Endodermal cell (in vitro differentiated cells): ENCODE data around the gene P4HB. TPM values are rescaled to one million over a fixed set of nuclear protein-coding genes. Genes with fewer than 3 reads are reported as not detected.

Experiments used
- DNase-seq: peaks from one replicate; pipeline ENCODE4 v3.0.0-alpha.2; 2017
- H3K27ac ChIP-seq: 2 replicates; pipeline ENCODE4 v1.5.1; 2013; ENCODE audit warnings: mild to moderate bottlenecking, low read depth, low read length, moderate library complexity
- H3K27me3 ChIP-seq: 2 replicates; pipeline ENCODE4 v1.6.1; 2013; ENCODE audit warnings: mild to moderate bottlenecking, low read length, moderate library complexity; ENCODE audit not compliant: insufficient read depth, control insufficient read depth, poor library complexity, severe bottlenecking
- H3K36me3 ChIP-seq: 2 replicates; pipeline ENCODE4 v1.7.0; 2013; ENCODE audit warnings: mild to moderate bottlenecking, low read length, moderate library complexity; ENCODE audit not compliant: control insufficient read depth, insufficient read depth
- H3K4me1 ChIP-seq: one replicate; pipeline ENCODE4 v1.7.0; 2013; ENCODE audit warnings: low read length; ENCODE audit not compliant: control insufficient read depth, insufficient read depth
- H3K4me3 ChIP-seq: 2 replicates; pipeline ENCODE4 v1.5.1; 2013; ENCODE audit warnings: mild to moderate bottlenecking, low read length, moderate library complexity
- H3K9ac ChIP-seq: 2 replicates; pipeline ENCODE4 v1.6.1; 2013; ENCODE audit warnings: mild to moderate bottlenecking, low read length, moderate library complexity; ENCODE audit not compliant: poor library complexity, severe bottlenecking; ENCODE audit errors: extremely low read depth
- H3K9me3 ChIP-seq: 2 replicates; pipeline ENCODE4 v1.6.1; 2013; ENCODE audit warnings: mild to moderate bottlenecking, low read length, moderate library complexity; ENCODE audit not compliant: control insufficient read depth
- H3K27ac Mint-ChIP-seq: 2 replicates; pipeline ENCODE4 v1.8.0; 2020; ENCODE audit warnings: mixed read lengths
- H3K27me3 Mint-ChIP-seq: 2 replicates; pipeline ENCODE4 v1.8.0; 2021; ENCODE audit warnings: mild to moderate bottlenecking, mixed read lengths; ENCODE audit not compliant: insufficient read depth
- H3K36me3 Mint-ChIP-seq: 2 replicates; pipeline ENCODE4 v1.8.0; 2020; ENCODE audit warnings: low read depth, mixed read lengths
- H3K4me1 Mint-ChIP-seq: 2 replicates; pipeline ENCODE4 v1.8.0; 2020; ENCODE audit warnings: mixed read lengths
- H3K4me3 Mint-ChIP-seq: 2 replicates; pipeline ENCODE4 v1.8.0; 2020; ENCODE audit warnings: mild to moderate bottlenecking, moderate library complexity, mixed read lengths
- H3K9me3 Mint-ChIP-seq: 2 replicates; pipeline ENCODE4 v1.8.0; 2020; ENCODE audit warnings: mild to moderate bottlenecking, mixed read lengths
- WGBS, 2 experiments: methylation state at CpG; one replicate each; pipeline versions ENCODE4 v1.1.5 to v1.1.7; 2013; ENCODE audit warnings: missing lambda C conversion rate in 2 of 2, mixed read lengths in 1 of 2; ENCODE audit not compliant: insufficient coverage in 1 of 2, insufficient read length in 1 of 2; 5-methylcytosine and 5-hydroxymethylcytosine counted together
- total RNA-seq, 2 donors: library from RNA; stranded (reverse); fragmentation: NEBNext Ultra II Directional in 1 of 2; extraction: Animal tissue kit (Norgen Biotek cat#: 25700) in 1 of 2; gene quantifications; 2 replicates in 1 of 2; 3 replicates in 1 of 2; pipeline ENCODE4 v1.2.1, GENCODE V29; 2021
- TF ChIP-seq, protein P1 (sequence below): fragments of 200-600 bp; sonication (generic); conservative IDR thresholded peaks from 2 replicates; pipeline ENCODE4 v1.5.0; 2021; ENCODE audit warnings: antibody characterized with exemption, mild to moderate bottlenecking

P4HB gene
- total RNA-seq, 2 donors from 2014 or later = 493 to 535 TPM

DNA sequence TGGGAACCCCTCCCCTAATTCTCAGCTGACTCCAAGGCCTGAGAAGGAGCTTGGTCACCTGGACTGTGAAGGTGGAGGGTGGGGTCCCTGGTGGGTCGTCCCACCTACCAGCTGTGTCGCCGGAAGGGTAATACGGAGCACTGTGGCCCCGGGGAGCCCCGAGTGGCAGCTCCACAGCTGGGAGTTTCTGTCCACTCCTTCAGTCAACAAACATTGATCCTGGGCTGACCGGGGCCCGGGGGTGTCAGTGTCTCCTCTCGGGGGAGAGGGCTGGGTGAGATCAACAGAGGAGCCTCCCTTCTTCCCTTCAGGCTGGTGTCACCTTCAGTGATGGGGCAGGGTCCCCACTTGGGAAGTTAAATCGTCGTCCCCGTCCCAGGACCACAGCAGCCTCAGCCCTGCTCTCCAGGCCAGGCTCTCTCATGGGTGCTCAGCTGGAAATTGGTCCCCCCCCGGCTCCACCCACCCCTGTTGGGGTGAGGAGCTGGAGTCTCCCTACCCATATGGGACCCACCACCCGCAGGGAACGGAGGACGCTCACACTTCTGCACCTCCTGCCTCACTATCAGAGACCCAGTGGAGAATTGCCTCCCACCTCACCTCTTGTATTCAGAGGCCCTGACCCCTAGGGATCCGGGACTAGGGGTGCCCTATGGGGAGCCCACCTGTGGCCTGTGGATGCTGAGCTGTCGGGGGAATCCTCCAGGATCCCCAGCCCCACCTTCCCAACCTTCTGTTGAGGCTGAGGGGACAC lies 54.5 kb downstream of the P4HB start:
- TF ChIP-seq, protein P1, sequence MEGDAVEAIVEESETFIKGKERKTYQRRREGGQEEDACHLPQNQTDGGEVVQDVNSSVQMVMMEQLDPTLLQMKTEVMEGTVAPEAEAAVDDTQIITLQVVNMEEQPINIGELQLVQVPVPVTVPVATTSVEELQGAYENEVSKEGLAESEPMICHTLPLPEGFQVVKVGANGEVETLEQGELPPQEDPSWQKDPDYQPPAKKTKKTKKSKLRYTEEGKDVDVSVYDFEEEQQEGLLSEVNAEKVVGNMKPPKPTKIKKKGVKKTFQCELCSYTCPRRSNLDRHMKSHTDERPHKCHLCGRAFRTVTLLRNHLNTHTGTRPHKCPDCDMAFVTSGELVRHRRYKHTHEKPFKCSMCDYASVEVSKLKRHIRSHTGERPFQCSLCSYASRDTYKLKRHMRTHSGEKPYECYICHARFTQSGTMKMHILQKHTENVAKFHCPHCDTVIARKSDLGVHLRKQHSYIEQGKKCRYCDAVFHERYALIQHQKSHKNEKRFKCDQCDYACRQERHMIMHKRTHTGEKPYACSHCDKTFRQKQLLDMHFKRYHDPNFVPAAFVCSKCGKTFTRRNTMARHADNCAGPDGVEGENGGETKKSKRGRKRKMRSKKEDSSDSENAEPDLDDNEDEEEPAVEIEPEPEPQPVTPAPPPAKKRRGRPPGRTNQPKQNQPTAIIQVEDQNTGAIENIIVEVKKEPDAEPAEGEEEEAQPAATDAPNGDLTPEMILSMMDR = no peak
- Histone ChIP-seq H3K27me3 (peaks cover 71% of the 10 kb centered on the region), H3K4me3 (no peak overlapping the region), H3K9ac (no peak overlapping the region), H3K9me3 (peaks cover 7% of the 10 kb centered on the region), H3K27ac (no peak overlapping the region), H3K36me3 (no peaks in the 10 kb centered on the region), H3K4me1 (no peaks in the 10 kb centered on the region)
- Mint-ChIP-seq H3K4me3 (no peak overlapping the region), H3K27me3 (peaks cover 65% of the 10 kb centered on the region), H3K9me3 (no peaks in the 10 kb centered on the region), H3K4me1 (no peaks in the 10 kb centered on the region), H3K36me3 (no peaks in the 10 kb centered on the region), H3K27ac (no peak overlapping the region)
- DNase-seq = no peak
- WGBS, 2 experiments = 81 to 90% methylated on average over 10 to 18 of the region's 18 CpGs

DNA sequence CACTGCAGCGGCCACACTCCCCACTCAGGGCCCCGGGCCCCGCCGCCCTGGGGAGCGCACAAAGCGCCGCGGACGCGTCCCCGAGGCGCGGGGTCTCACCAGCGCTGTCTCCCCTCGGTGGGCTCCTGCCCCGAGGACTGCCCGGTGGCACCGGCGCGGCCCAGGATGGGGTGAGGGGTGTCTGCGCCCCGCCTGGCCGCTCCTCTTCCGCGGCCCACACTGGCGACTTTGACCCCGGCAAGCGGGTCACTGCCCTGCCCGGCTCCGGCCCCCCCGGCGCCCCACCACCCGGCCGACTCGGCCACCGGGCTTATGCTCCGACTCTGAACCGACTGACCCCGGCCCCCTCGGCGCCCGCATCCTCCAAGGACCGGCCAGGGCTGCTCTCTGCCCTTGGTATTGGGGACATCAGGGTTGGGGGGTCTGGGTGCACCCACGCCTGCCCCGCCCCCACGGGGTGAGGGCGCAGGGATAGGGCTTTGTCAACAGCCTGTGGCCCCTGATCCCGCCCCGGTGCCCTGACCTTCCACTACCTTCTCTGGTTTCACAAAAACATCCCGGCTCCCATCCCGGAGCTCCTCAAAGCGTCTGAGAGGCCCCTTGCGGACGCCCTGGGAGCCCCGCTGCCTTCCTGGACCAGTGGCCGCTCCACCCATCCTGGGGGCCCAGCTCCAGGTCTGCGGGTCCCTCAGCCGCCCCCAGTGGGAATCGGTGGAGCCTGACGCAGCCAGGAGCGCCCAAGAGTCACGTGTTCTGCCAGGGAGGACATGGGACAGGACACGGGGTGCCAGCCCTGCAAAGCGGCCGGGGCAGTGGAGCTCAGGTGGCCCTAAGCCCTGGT lies 55.6 kb downstream of the P4HB start:
- peaks cover 7% of the 10 kb centered on the region for H3K9me3 ChIP-seq
- 11 to 14% methylated on average over 13 to 65 of the region's 65 CpGs for WGBS, 2 experiments
- TF ChIP-seq, protein P1 = no peak
- no peaks in the 10 kb centered on the region for H3K4me1 ChIP-seq
- Mint-ChIP-seq H3K36me3 (no peaks in the 10 kb centered on the region), H3K4me1 (no peaks in the 10 kb centered on the region), H3K27me3 (peaks cover 76% of the 10 kb centered on the region), H3K27ac (no peak overlapping the region), H3K9me3 (peaks cover 8% of the 10 kb centered on the region), H3K4me3 (peak overlapping the region; percentile 46)
- DNase-seq = peak; percentile 79
- peaks cover 74% of the 10 kb centered on the region for H3K27me3 ChIP-seq
- H3K36me3 ChIP-seq = no peaks in the 10 kb centered on the region
- no peak overlapping the region for H3K27ac ChIP-seq
- H3K9ac ChIP-seq = no peak overlapping the region
- H3K4me3 ChIP-seq = no peak overlapping the region

DNA sequence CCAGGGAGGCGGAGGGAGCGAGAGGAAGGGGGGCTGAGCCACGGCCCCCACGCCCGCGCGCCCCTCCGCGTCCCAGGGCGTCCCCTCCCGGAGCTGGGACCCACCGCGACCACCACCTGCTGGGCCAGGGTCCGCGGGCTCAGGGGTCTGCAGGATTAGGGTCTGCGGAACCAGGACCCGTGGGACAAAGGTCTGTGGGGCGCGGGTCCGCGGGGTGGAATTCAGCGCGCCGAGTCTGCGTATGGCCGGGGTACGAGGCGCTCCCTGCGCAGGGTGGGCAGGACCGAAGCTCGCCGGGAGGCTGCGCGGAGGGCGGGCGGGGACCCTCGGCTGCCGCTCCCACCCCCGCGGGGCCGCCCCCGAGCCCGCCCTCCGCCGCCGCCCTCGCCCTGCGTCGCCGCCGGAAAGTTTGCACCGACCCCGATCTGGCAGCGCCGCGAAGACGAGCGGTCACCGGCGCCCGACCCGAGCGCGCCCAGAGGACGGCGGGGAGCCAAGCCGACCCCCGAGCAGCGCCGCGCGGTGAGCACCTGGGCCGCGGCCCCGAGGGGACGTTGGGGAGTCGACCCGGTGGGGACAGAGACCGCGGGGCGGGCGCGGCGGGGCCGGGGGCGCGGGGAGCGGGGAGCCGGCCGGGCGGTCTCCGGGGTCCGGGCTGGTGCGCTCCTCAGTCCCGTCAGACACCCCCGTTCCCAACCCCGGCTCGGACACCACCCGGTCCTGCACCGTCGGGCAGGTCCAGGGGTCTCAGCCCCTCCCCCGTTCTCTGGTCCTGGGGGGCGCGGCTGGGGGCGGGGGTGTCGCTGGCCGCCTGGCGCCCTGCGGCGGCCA lies 56.4 kb downstream of the P4HB start, which contains the start of gene GCGR:
Gene GCGR, plus strand, starts transcription at position 423 of the 831 bp plus-strand sequence. CDS start 4,869 bp downstream, outside the sequence.
- Histone ChIP-seq H3K27me3 (peaks cover 74% of the 10 kb centered on the region), H3K27ac (no peak within 1 kb of the TSS), H3K36me3 (no peaks in the 10 kb centered on the region), H3K9me3 (peaks cover 7% of the 10 kb centered on the region), H3K4me3 (no peak within 1 kb of the TSS), H3K4me1 (no peaks in the 10 kb centered on the region), H3K9ac (no peak within 1 kb of the TSS)
- H3K4me3 Mint-ChIP-seq = peak within 1 kb of the TSS; percentile 46
- H3K27ac Mint-ChIP-seq = no peak within 1 kb of the TSS
- TF ChIP-seq, protein P1 = no peak
- H3K36me3 Mint-ChIP-seq = no peaks in the 10 kb centered on the region
- no peaks in the 10 kb centered on the region for H3K4me1 Mint-ChIP-seq
- WGBS, 2 experiments = 3 to 6% methylated on average over 36 to 110 of the region's 110 CpGs
- peaks cover 15% of the 10 kb centered on the region for H3K9me3 Mint-ChIP-seq
- peaks cover 79% of the 10 kb centered on the region for H3K27me3 Mint-ChIP-seq
- DNase-seq = no peak
